Parietal lobe (tissue), 1 donor: ENCODE measurements around the gene CISH. TPM values are rescaled to one million over a fixed set of nuclear protein-coding genes. Genes with fewer than 3 reads are reported as not detected.

Experiments
- total RNA-seq: library from RNA; depleted of rRNA; stranded (reverse); fragments of >200 nt; gene quantifications from one replicate; pipeline ENCODE4 v1.2.3, GENCODE V29; 2014

Gene CISH, protein sequence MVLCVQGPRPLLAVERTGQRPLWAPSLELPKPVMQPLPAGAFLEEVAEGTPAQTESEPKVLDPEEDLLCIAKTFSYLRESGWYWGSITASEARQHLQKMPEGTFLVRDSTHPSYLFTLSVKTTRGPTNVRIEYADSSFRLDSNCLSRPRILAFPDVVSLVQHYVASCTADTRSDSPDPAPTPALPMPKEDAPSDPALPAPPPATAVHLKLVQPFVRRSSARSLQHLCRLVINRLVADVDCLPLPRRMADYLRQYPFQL
- 0.63 TPM for total RNA-seq

GRCh38 chr3:50611464-50612233 is at the start of gene CISH:
TSS of gene CISH (minus strand) at chr3:50611774. CDS start at chr3:50611650, 124 bp downstream.

DNA sequence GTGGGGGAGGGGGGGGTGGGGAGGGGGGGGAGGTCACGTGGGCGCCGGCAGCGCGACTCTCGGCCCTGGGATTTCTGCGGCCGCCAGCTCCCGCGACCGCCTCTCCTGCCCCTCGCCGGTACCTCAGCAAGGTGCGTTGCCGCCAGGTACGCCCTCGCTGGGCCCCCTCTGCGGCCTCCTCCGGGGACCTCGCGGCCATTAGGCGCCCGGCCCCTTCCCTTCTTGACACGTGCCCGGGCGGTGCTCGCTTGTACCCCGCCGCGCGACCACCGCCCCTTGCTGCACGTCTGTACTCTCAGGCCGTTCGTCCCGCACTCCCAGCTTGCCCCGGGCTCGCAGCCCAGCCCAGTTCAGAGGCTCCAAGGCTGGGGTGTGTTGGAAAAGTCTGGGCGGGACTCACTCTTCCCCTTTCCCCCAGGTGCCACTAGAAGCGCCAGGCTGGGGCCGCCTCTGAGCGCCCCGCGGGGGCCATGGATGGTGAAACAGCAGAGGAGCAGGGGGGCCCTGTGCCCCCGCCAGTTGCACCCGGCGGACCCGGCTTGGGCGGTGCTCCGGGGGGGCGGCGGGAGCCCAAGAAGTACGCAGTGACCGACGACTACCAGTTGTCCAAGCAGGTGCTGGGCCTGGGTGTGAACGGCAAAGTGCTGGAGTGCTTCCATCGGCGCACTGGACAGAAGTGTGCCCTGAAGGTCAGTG is 5.7 kb upstream of the CISH start, which contains the start of gene MAPKAPK3:
MAPKAPK3 (plus strand) TSS at position 56 of the 696 bp plus-strand sequence; CDS start at position 471, 415 bp downstream.

DNA sequence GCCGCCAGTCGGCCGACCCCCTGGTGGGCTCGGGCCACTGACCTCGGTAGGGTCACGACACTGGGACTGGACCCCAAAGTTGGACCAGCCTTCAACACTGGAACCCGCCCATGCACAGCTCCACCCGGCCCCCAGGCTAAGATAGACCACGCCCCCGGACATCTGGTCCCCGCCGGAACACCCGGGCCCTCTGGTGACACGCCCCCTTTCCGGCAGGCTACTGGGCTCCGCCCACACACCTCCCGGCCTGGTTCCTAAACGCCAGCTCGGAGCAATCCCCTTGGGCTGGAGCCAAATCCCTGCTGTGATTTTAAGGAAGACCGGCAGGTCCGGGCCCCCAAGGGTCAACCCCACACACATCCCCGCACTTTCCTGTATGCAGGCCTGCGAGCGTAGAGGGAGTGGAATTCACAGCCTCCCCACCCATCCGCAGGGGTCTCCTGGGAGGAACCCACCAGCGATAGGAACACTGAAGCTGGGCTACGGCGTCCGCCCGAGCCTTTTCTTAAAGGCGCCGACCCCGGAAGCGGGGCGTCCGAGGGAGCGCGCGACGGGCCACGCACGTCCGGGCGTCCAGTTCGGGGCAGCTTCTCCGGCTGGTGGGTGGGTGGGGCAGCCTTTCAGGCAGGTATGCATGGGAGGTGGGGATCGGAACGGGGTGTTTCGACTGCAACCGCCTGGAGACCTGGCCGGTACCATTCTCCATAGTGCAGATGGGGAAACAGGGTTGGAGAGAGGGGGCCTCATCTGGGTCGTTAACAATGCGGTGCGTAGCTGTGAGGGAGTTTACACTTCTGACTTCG is 42.4 kb downstream of the CISH start, which contains the start of gene HEMK1:
HEMK1 (plus strand) TSS at position 576 of the 803 bp plus-strand sequence. CDS start 1,583 bp downstream, outside the sequence.

DNA sequence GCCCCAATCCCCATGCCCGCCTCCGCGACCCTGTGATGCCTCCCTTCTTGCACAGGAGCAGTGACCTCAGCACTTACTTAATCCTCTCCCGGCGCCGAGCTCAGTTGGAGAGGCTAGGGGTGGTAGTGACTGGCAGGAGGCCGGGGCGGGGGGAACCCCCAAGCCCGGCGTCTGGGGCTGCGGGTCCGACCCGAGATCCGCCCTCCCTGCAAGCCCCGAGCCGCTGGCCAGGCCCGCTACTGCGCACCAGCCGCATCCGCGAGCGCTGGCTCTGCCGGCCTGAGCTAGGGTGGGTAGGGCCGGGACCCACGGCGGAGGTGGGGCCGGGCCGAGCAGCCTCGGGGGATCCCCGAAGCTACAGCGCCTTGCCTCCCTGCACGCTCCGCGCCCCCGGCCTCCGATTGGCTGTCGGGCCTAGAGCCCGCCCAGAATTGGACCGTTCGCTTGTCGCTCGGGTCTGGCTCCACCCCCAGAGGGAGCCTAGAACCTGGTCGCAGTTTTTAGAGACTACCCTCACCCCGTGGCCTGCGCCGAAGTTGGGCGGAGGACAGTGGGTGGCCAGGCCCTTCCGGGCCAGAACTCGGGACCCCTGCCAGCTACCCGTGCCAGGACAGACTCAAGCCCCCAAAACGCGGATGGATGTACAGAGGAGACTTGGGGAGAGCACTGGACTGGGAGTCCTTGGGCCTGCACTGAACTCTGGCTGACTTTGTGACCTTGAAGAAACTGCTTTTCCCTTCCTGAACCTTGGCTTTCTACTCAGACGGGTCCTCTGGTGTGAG is 44.0 kb downstream of the CISH start, which contains the start of gene C3orf18:
C3orf18 (minus strand) TSS at position 362 of the 782 bp plus-strand sequence. CDS start 2,048 bp downstream, outside the sequence.

Other genes starting within 250 kb of the CISH start
- gene CACNA2D2, start 108.1 kb downstream of the CISH start, total RNA-seq: 4.1 TPM
- gene C3orf18, start 44.0 kb downstream of the CISH start, total RNA-seq: 12.2 TPM
- gene HEMK1, start 42.3 kb downstream of the CISH start, total RNA-seq: 11.6 TPM
- 5.3 TPM for gene MAPKAPK3, start 5.4 kb upstream of the CISH start, total RNA-seq
- gene DOCK3, start 63.2 kb upstream of the CISH start, total RNA-seq: 60.7 TPM